Ovary (tissue), 3 donors: Measurements from ENCODE around the gene PGAM1.

Experiments used
- CTCF ChIP-seq, 3 donors: fragments of 450-650 bp in 2 of 3; fragments of 200-600 bp in 1 of 3; IDR thresholded peaks; one replicate each; pipeline versions ENCODE4 v1.5.1 to v1.8.0; 2016 to 2022; ENCODE audit warnings: antibody characterized with exemption in 3 of 3, mild to moderate bottlenecking in 1 of 3
- EP300 ChIP-seq: sonication (generic); formaldehyde crosslinking; IDR thresholded peaks from one replicate; pipeline ENCODE4 v1.6.1; 2017; ENCODE audit warnings: antibody characterized with exemption
- donor health status: DM: no; HTN: no; CAD: no.

GRCh38 chr10:97468162-97468561 is 42.2 kb downstream of the PGAM1 start:
- no peak for TF ChIP-seq CTCF (IDR thresholded peaks at IDR 0.05)
- TF ChIP-seq EP300, result no peak
